ENCODE data around the gene PTX3. TPM values are rescaled to one million over a fixed set of nuclear protein-coding genes. Genes with fewer than 3 reads are reported as not detected.

The PTX3 gene
- total RNA-seq, 1 experiment from 2014 or later: 2.9 TPM

DNA sequence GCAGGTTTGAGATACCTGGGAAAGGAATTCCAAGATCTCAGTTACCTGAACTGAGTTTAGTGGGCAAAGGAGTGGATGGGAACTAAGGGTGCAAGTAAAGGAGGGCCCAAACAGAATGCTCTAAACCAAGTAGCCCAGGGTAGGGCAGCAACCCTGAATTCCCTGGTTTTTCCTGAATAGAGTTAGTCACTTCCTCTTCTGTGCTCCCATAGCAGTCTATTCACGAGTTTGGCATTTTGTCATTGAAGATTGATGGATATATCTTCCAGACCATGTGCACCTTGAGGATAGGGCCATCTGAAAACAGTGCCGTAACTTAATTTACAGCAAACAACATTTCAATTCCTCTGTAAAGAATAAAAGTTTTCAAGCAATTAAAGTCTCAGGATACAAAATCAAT lies 18.5 kb upstream of the PTX3 start:
- TF ChIP-seq, protein P1, sequence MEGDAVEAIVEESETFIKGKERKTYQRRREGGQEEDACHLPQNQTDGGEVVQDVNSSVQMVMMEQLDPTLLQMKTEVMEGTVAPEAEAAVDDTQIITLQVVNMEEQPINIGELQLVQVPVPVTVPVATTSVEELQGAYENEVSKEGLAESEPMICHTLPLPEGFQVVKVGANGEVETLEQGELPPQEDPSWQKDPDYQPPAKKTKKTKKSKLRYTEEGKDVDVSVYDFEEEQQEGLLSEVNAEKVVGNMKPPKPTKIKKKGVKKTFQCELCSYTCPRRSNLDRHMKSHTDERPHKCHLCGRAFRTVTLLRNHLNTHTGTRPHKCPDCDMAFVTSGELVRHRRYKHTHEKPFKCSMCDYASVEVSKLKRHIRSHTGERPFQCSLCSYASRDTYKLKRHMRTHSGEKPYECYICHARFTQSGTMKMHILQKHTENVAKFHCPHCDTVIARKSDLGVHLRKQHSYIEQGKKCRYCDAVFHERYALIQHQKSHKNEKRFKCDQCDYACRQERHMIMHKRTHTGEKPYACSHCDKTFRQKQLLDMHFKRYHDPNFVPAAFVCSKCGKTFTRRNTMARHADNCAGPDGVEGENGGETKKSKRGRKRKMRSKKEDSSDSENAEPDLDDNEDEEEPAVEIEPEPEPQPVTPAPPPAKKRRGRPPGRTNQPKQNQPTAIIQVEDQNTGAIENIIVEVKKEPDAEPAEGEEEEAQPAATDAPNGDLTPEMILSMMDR (IDR thresholded peaks at IDR 0.05; ENCODE audit: unreplicated experiment): no peak
- H3K9me3 Mint-ChIP-seq (ENCODE audit: low read depth, unreplicated experiment): no peaks in the 10 kb centered on the region
- H3K4me3 Mint-ChIP-seq (ENCODE audit: low read depth, unreplicated experiment): no peak overlapping the region
- H3K36me3 Mint-ChIP-seq (ENCODE audit: insufficient read depth, unreplicated experiment): no peaks in the 10 kb centered on the region
- H3K27ac Mint-ChIP-seq (ENCODE audit: unreplicated experiment): no peak overlapping the region
- no TSS peak for BruUV-seq (replicated peaks)
- intact Hi-C loops (cut with micrococcal nuclease; ENCODE audit: unreplicated experiment): no loop called here
- no peaks in the 10 kb centered on the region for H3K27me3 Mint-ChIP-seq (ENCODE audit: unreplicated experiment)
- H3K4me1 Mint-ChIP-seq (ENCODE audit: low read depth, unreplicated experiment): no peaks in the 10 kb centered on the region
- CTCF ChIA-PET: interaction anchor here (0.6 kb wide), 1 partner anchor 1036 kb away, joined by 12 read pairs; no protein-coding TSS in a partner anchor
- DNase-seq: no peak

DNA sequence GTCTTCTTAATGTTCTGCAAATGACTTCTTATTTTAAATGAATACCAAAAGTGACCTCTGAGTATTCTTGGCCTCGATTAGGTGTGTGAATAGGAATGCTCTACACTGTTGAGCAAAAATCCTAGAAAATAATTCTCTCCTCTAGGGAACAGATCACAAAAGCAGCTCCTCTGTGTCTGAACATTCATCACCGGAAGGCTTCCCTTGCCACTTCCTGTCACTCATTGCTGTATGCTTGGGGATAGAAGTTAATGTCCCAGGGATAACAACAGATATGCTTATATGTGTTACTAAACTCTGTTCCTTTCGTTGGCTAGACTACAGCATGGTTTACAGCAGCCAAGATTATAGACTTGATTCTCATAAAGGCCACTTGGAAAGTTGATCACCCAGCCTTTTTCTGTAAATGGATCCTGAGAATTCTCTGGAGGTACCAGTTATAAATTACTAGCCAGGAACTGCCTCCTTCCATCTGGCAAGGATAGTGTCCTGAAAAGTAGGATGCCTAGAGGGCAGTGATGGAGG lies 16.0 kb upstream of the PTX3 start:
- TF ChIP-seq, protein P1 (IDR thresholded peaks at IDR 0.05; ENCODE audit: unreplicated experiment): no peak
- BruUV-seq (replicated peaks): no TSS peak
- H3K36me3 Mint-ChIP-seq (ENCODE audit: insufficient read depth, unreplicated experiment): no peaks in the 10 kb centered on the region
- intact Hi-C loops (cut with micrococcal nuclease; ENCODE audit: unreplicated experiment): no loop called here
- DNase-seq: no peak
- H3K4me3 Mint-ChIP-seq (ENCODE audit: low read depth, unreplicated experiment): no peak overlapping the region
- CTCF ChIA-PET: no interaction called here
- no peaks in the 10 kb centered on the region for H3K27me3 Mint-ChIP-seq (ENCODE audit: unreplicated experiment)
- H3K4me1 Mint-ChIP-seq (ENCODE audit: low read depth, unreplicated experiment): no peaks in the 10 kb centered on the region
- H3K9me3 Mint-ChIP-seq (ENCODE audit: low read depth, unreplicated experiment): peaks cover 2% of the 10 kb centered on the region
- H3K27ac Mint-ChIP-seq (ENCODE audit: unreplicated experiment): no peak overlapping the region

DNA sequence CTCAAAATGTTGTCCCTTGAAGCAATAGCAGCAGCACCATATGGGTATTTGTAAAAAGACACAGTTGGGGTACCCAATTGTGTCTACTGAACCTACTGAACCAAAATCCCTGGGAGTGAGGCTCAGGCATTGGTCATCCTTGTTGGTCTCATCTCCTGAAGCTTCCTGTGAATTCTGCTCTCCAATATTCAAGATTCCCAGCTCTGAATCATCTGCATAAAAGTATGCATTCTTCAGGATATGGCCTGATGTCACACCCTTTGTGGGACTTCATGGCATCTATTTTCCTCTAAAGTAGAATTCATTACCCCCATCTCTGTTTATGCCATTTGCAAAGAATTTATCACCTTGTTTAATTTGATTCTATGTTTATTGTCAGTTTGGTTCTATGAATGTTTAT lies 13.3 kb upstream of the PTX3 start:
- no peak for DNase-seq
- no peak overlapping the region for H3K27ac Mint-ChIP-seq (ENCODE audit: unreplicated experiment)
- intact Hi-C loops (cut with micrococcal nuclease; ENCODE audit: unreplicated experiment): no loop called here
- no peaks in the 10 kb centered on the region for H3K36me3 Mint-ChIP-seq (ENCODE audit: insufficient read depth, unreplicated experiment)
- H3K9me3 Mint-ChIP-seq (ENCODE audit: low read depth, unreplicated experiment): peaks cover 2% of the 10 kb centered on the region
- H3K4me3 Mint-ChIP-seq (ENCODE audit: low read depth, unreplicated experiment): no peak overlapping the region
- TF ChIP-seq, protein P1 (IDR thresholded peaks at IDR 0.05; ENCODE audit: unreplicated experiment): no peak
- H3K4me1 Mint-ChIP-seq (ENCODE audit: low read depth, unreplicated experiment): no peaks in the 10 kb centered on the region
- H3K27me3 Mint-ChIP-seq (ENCODE audit: unreplicated experiment): no peaks in the 10 kb centered on the region
- CTCF ChIA-PET: no interaction called here
- no TSS peak for BruUV-seq (replicated peaks)

DNA sequence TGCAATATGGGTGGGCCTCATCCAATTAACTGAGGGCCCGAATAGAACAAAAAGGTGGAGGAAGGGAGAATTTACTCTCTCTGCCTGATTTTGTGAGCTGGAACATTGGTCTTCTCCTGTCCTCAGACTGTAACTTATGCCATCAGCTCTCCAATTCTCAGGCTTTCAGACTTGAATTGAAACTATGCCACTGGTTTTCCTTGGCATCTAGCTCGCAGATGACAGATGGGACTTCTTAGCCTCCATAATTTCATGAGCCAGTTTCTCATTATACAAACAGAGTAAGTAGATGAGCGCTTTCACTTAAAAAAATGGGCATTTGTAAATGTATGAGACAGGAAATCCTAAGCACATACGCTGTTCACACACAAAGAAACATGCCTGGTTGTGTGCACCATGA lies 8.7 kb upstream of the PTX3 start:
- H3K9me3 Mint-ChIP-seq (ENCODE audit: low read depth, unreplicated experiment): peaks cover 2% of the 10 kb centered on the region
- CTCF ChIA-PET: no interaction called here
- H3K27me3 Mint-ChIP-seq (ENCODE audit: unreplicated experiment): no peaks in the 10 kb centered on the region
- no peak overlapping the region for H3K27ac Mint-ChIP-seq (ENCODE audit: unreplicated experiment)
- no peak overlapping the region for H3K4me3 Mint-ChIP-seq (ENCODE audit: low read depth, unreplicated experiment)
- H3K36me3 Mint-ChIP-seq (ENCODE audit: insufficient read depth, unreplicated experiment): no peaks in the 10 kb centered on the region
- no peak for DNase-seq
- no peaks in the 10 kb centered on the region for H3K4me1 Mint-ChIP-seq (ENCODE audit: low read depth, unreplicated experiment)
- BruUV-seq (replicated peaks): no TSS peak
- TF ChIP-seq, protein P1 (IDR thresholded peaks at IDR 0.05; ENCODE audit: unreplicated experiment): no peak
- intact Hi-C loops (cut with micrococcal nuclease; ENCODE audit: unreplicated experiment): no loop called here

Data from Calu3 (cell line).